GM12878 (cell line): ENCODE data around the gene TTC4.

ENCODE experiments used
- BHLHE40 ChIP-seq, 2 experiments: fragments of 450-650 bp in 1 of 2; IDR thresholded peaks; 2 replicates each; pipeline ENCODE4 v1.6.1; 2011 to 2017; ENCODE audit warnings: low read depth in 2 of 2, borderline replicate concordance in 1 of 2, improper control_type of control experiment in 1 of 2, low read length in 1 of 2, mild to moderate bottlenecking in 1 of 2
- FOS ChIP-seq: IDR thresholded peaks from 3 replicates; pipeline ENCODE4 v1.6.1; 2011; ENCODE audit warnings: borderline replicate concordance; ENCODE audit not compliant: insufficient read length; ENCODE audit errors: extremely low read depth
- HDAC6 ChIP-seq: fragments of 200-600 bp; sonication (generic); IDR thresholded peaks from one replicate; pipeline ENCODE4 v1.8.0; 2017; ENCODE audit warnings: antibody characterized with exemption; ENCODE audit not compliant: unreplicated experiment
- SP1 ChIP-seq: IDR thresholded peaks from one replicate; pipeline ENCODE4 v1.6.1; 2011; ENCODE audit warnings: low read depth, low read length

DNA sequence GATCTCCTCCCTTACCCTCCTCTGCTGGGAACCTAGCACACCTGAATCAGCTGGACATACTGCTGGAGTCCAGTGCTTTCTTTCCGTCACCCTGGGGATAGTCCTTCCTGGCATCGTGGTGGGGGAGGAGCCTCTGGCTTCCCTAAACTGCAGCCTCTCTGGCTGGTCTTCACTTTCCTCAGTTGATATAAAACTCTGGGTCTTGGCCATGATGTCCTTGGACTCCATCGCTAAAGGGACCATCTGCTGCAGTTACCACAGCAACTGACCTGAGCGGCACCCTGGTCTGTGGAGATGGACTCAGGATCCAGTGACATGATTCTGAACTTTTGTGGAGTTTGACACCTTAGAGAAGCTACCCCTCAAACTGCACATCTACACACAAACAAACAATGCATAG is 25.9 kb downstream of the TTC4 start:
- TF ChIP-seq SP1 (no peak), BHLHE40 (IDR thresholded peaks at IDR 0.05; ENCODE audit: borderline replicate concordance in 1 of 2, low read depth in 2 of 2, low read length in 1 of 2) (no peak), HDAC6 (no peak), FOS (no peak)
